Neuronal stem cell (in vitro differentiated cells): ENCODE measurements around the gene PRTFDC1.

Experiments used
- DNase-seq: peaks from one replicate; pipeline ENCODE4 v3.0.0-alpha.2; 2013; ENCODE audit warnings: low spot score
- H2AFZ ChIP-seq: one replicate; pipeline ENCODE4 v1.6.1; 2013; ENCODE audit warnings: mild to moderate bottlenecking, low read length, inconsistent platforms
- H2AK5ac ChIP-seq: 2 replicates; pipeline ENCODE4 v1.6.1; 2013; ENCODE audit warnings: low read depth, mild to moderate bottlenecking, inconsistent platforms, low read length, moderate library complexity, mixed read lengths
- H2BK120ac ChIP-seq: 2 replicates; pipeline ENCODE4 v1.6.1; 2013; ENCODE audit warnings: low read depth, mild to moderate bottlenecking, inconsistent platforms, low read length, moderate library complexity, mixed read lengths
- H2BK12ac ChIP-seq: one replicate; pipeline ENCODE4 v1.6.1; 2013; ENCODE audit warnings: low read length, inconsistent platforms
- H2BK15ac ChIP-seq: 2 replicates; pipeline ENCODE4 v1.6.1; 2013; ENCODE audit warnings: mild to moderate bottlenecking, low read length, inconsistent platforms, mixed read lengths
- H2BK5ac ChIP-seq: one replicate; pipeline ENCODE4 v1.6.1; 2013; ENCODE audit warnings: inconsistent platforms, mild to moderate bottlenecking, low read length, moderate library complexity
- H3K14ac ChIP-seq: one replicate; pipeline ENCODE4 v1.6.1; 2013; ENCODE audit warnings: low read length, inconsistent platforms
- H3K18ac ChIP-seq: 2 replicates; pipeline ENCODE4 v1.6.1; 2013; ENCODE audit warnings: low read length, inconsistent platforms
- H3K23ac ChIP-seq: 2 replicates; pipeline ENCODE4 v1.6.1; 2013; ENCODE audit warnings: low read depth, mild to moderate bottlenecking, mixed read lengths, low read length, inconsistent platforms; ENCODE audit not compliant: poor library complexity
- H3K27ac ChIP-seq: replicated peaks from 3 replicates; pipeline ENCODE4 v1.5.1; 2013; ENCODE audit warnings: low read length, inconsistent platforms
- H3K27me3 ChIP-seq, 3 experiments: 2 replicates each; pipeline ENCODE4 v1.6.1; 2013; ENCODE audit warnings: low read length in 3 of 3, mild to moderate bottlenecking in 2 of 3, inconsistent platforms in 1 of 3, low read depth in 1 of 3, mixed read lengths in 1 of 3, moderate library complexity in 1 of 3; ENCODE audit not compliant: control insufficient read depth in 3 of 3, insufficient read depth in 3 of 3
- H3K36me3 ChIP-seq, 2 donors: replicated peaks in 1 of 2; 2 replicates each; pipeline ENCODE4 v1.6.1; 2013; ENCODE audit warnings: low read length in 2 of 2; ENCODE audit not compliant: control insufficient read depth in 2 of 2, insufficient read depth in 2 of 2
- H3K4ac ChIP-seq: 2 replicates; pipeline ENCODE4 v1.6.1; 2013; ENCODE audit warnings: inconsistent platforms, mild to moderate bottlenecking, low read length, moderate library complexity
- H3K4me1 ChIP-seq, 2 donors: 1 replicate in 1 of 2; 2 replicates in 1 of 2; pipeline ENCODE4 v1.6.1; 2013; ENCODE audit warnings: low read length in 2 of 2, low read depth in 1 of 2; ENCODE audit not compliant: control insufficient read depth in 2 of 2, insufficient read depth in 1 of 2
- H3K4me2 ChIP-seq: one replicate; pipeline ENCODE4 v1.6.1; 2013; ENCODE audit warnings: mild to moderate bottlenecking, low read length, inconsistent platforms; ENCODE audit not compliant: insufficient read depth, poor library complexity, severe bottlenecking
- H3K4me3 ChIP-seq, 2 donors: 2 replicates each; pipeline ENCODE4 v1.5.1; 2013; ENCODE audit warnings: low read length in 2 of 2, mild to moderate bottlenecking in 2 of 2, inconsistent platforms in 1 of 2, moderate library complexity in 1 of 2
- H3K79me1 ChIP-seq: one replicate; pipeline ENCODE4 v1.6.1; 2013; ENCODE audit warnings: low read depth, mild to moderate bottlenecking, inconsistent platforms, low read length, moderate library complexity
- H3K9ac ChIP-seq: one replicate; pipeline ENCODE4 v1.6.1; 2013; ENCODE audit warnings: mild to moderate bottlenecking, low read depth, low read length, inconsistent platforms; ENCODE audit not compliant: poor library complexity
- H3K9me3 ChIP-seq, 2 donors: replicated peaks in 1 of 2; 2 replicates each; pipeline versions ENCODE3 to v1.6.1; 2013; ENCODE audit warnings: low read length in 2 of 2, mild to moderate bottlenecking in 2 of 2, inconsistent platforms in 1 of 2, low read depth in 1 of 2, mixed read lengths in 1 of 2, moderate library complexity in 1 of 2; ENCODE audit not compliant: control insufficient read depth in 2 of 2, insufficient read depth in 1 of 2
- H4K8ac ChIP-seq: one replicate; pipeline ENCODE4 v1.6.1; 2013; ENCODE audit warnings: low read depth, mild to moderate bottlenecking, inconsistent platforms, low read length, moderate library complexity
- H4K91ac ChIP-seq: one replicate; pipeline ENCODE4 v1.6.1; 2013; ENCODE audit warnings: low read length, low read depth, mild to moderate bottlenecking, inconsistent platforms; ENCODE audit not compliant: poor library complexity
- WGBS, 2 donors: extraction: QIAGEN DNeasy Blood & Tissue Kit; methylation state at CpG; one replicate each; pipeline ENCODE4 v1.1.7; 2013; ENCODE audit warnings: missing lambda C conversion rate in 2 of 2, mixed read lengths in 1 of 2; ENCODE audit not compliant: insufficient read length in 2 of 2, insufficient replicate concordance in 1 of 2; ENCODE audit errors: extremely low coverage in 2 of 2; 5-methylcytosine and 5-hydroxymethylcytosine counted together

The PRTFDC1 gene

DNA sequence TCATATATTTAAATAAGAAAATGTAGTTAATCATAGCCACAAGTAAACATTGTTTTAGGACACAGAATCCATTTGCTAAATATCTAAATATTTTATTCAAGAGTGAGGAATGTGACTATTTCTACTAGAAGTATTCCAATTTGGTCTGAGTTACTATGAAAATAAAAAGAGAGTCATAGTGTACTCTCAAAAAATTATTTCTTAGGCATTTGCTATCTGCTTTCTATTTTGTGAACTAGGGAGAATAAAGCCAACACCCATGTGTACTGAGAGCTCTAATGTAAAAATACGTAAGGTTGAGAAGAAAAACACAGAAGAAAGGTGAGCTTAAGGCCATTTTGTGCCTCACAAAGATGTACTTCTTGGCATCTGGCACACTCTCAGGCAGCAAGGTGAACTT, 38.3 kb downstream of the PRTFDC1 start:
- Histone ChIP-seq H2AK5ac (no peak overlapping the region), H2BK120ac (no peak overlapping the region), H2BK12ac (no peak overlapping the region), H4K91ac (no peak overlapping the region), H3K23ac (no peak overlapping the region), H2BK5ac (no peak overlapping the region), H3K4me2 (no peak overlapping the region), H3K4me1 (no peaks in the 10 kb centered on the region), H3K27me3 (no peaks in the 10 kb centered on the region), H3K79me1 (no peaks in the 10 kb centered on the region), H2BK15ac (no peak overlapping the region), H3K9ac (no peak overlapping the region), H3K9me3 (peaks cover 0 to 7% of the 10 kb centered on the region in 2 donors), H3K27ac (no peak overlapping the region), H3K4me3 (no peak overlapping the region), H3K14ac (no peak overlapping the region), H3K18ac (no peak overlapping the region), H3K36me3 (no peaks in the 10 kb centered on the region), H2AFZ (no peak overlapping the region), H3K4ac (no peak overlapping the region), H4K8ac (no peak overlapping the region)
- DNase-seq = no peak
- WGBS, 2 donors = no CpG with 5 or more reads among the region's 1 CpG

DNA sequence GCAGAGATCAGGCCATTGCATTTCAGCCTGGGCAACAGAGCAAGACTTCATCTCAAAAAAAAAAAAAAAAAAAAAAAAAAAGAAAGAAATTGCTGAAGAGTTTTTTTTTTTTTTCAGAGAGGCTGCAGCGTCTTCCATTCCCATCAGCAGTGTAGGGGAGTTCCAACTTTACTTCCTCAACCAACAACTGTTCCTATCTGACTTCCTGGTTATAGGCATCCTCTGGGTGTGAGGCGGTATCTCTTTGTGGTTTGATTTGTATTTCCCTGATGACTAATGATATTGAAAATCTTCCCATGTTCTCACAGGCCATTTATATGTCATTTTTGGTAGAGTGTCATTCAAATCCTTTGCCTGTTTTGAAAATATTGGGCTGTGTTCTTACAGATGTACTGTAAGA, 40.2 kb downstream of the PRTFDC1 start:
- H3K27ac ChIP-seq = no peak overlapping the region
- H2BK12ac ChIP-seq = no peak overlapping the region
- H3K9me3 ChIP-seq = no peaks in the 10 kb centered on the region
- H2BK15ac ChIP-seq = no peak overlapping the region
- no peak overlapping the region for H3K4me2 ChIP-seq
- no peak overlapping the region for H2AK5ac ChIP-seq
- no peak overlapping the region for H3K18ac ChIP-seq
- no peak overlapping the region for H3K4me3 ChIP-seq
- no peaks in the 10 kb centered on the region for H3K36me3 ChIP-seq
- no peak for DNase-seq
- no peak overlapping the region for H2AFZ ChIP-seq
- no CpG with 5 or more reads among the region's 2 CpGs for WGBS, 2 donors
- H3K4me1 ChIP-seq = no peaks in the 10 kb centered on the region
- H3K79me1 ChIP-seq = no peaks in the 10 kb centered on the region
- H3K23ac ChIP-seq = no peak overlapping the region
- H3K4ac ChIP-seq = no peak overlapping the region
- no peak overlapping the region for H3K9ac ChIP-seq
- H4K8ac ChIP-seq = no peak overlapping the region
- no peaks in the 10 kb centered on the region for H3K27me3 ChIP-seq
- H2BK120ac ChIP-seq = no peak overlapping the region
- no peak overlapping the region for H2BK5ac ChIP-seq
- H4K91ac ChIP-seq = no peak overlapping the region
- H3K14ac ChIP-seq = no peak overlapping the region

DNA sequence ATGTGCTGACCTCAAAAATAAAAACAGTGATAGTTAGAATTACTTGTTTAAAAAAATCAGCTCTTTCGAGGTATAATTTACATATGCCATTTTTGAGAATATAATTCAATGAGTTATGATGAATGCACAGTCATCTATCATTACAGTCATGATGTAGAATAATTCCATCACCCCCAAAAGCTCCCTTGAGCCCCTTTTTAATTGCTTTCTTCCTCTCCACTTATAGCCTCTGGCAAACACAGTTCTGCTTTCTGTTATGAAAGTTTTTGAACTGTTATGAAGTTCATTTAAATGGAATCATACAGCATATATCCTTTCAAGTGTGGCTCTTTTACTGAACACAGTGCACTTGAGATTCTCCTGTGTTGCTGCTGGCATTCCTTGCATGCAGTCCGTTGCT, 41.4 kb downstream of the PRTFDC1 start:
- H3K23ac ChIP-seq = no peak overlapping the region
- H3K4ac ChIP-seq = no peak overlapping the region
- no peak overlapping the region for H3K27ac ChIP-seq
- no peak overlapping the region for H3K9ac ChIP-seq
- H2AFZ ChIP-seq = no peak overlapping the region
- H3K14ac ChIP-seq = no peak overlapping the region
- H3K18ac ChIP-seq = no peak overlapping the region
- no peak overlapping the region for H4K8ac ChIP-seq
- no peak overlapping the region for H2AK5ac ChIP-seq
- no peaks in the 10 kb centered on the region for H3K36me3 ChIP-seq
- H3K9me3 ChIP-seq = peaks cover 0 to 3% of the 10 kb centered on the region in 2 donors
- H3K4me2 ChIP-seq = no peak overlapping the region
- no peaks in the 10 kb centered on the region for H3K27me3 ChIP-seq
- H3K4me1 ChIP-seq = no peaks in the 10 kb centered on the region
- H2BK12ac ChIP-seq = no peak overlapping the region
- WGBS, 2 donors = no CpG with 5 or more reads among the region's 2 CpGs
- no peaks in the 10 kb centered on the region for H3K79me1 ChIP-seq
- H2BK5ac ChIP-seq = no peak overlapping the region
- no peak for DNase-seq
- H2BK120ac ChIP-seq = no peak overlapping the region
- no peak overlapping the region for H4K91ac ChIP-seq
- H2BK15ac ChIP-seq = no peak overlapping the region
- no peak overlapping the region for H3K4me3 ChIP-seq

DNA sequence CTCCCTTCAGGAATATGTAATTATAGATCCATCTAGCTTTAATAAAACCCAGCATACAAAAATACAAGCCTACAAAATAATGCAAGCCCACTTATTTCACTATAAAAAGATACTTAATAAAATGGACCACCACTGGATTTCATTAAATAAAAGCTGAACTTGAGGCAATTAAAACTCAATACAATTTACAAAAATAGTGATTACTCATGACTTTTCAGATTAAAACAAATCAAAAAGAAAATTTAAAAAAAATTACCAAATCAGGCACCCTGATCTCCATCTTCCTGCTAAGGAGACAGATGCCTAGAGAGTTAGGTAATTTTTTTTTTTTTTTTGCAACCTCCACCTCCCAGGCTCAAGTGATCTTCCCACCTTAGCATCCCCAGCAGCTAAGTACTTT, 41.8 kb downstream of the PRTFDC1 start:
- Histone ChIP-seq H2AK5ac (no peak overlapping the region), H3K14ac (no peak overlapping the region), H3K4me2 (no peak overlapping the region)

More for the DNA sequence above, 41.8 kb downstream of the PRTFDC1 start:
- H3K27ac ChIP-seq = no peak overlapping the region
- no peak overlapping the region for H4K8ac ChIP-seq
- no peaks in the 10 kb centered on the region for H3K79me1 ChIP-seq
- H3K27me3 ChIP-seq = no peaks in the 10 kb centered on the region
- H4K91ac ChIP-seq = no peak overlapping the region
- no peak overlapping the region for H2BK120ac ChIP-seq
- DNase-seq = no peak
- peaks cover 0 to 3% of the 10 kb centered on the region in 2 donors for H3K9me3 ChIP-seq
- no peak overlapping the region for H3K18ac ChIP-seq
- H3K9ac ChIP-seq = no peak overlapping the region
- no peak overlapping the region for H3K23ac ChIP-seq
- H3K36me3 ChIP-seq = no peaks in the 10 kb centered on the region
- no peak overlapping the region for H3K4me3 ChIP-seq
- no peak overlapping the region for H2BK15ac ChIP-seq
- H3K4ac ChIP-seq = no peak overlapping the region
- H2BK5ac ChIP-seq = no peak overlapping the region
- no peaks in the 10 kb centered on the region for H3K4me1 ChIP-seq
- H2AFZ ChIP-seq = no peak overlapping the region
- no peak overlapping the region for H2BK12ac ChIP-seq
